Activated B cell treated with CpG ODN at 0.5 μM for 24 hours (primary cell): ENCODE data around the gene VAC14. TPM values are rescaled to one million over a fixed set of nuclear protein-coding genes. Genes with fewer than 3 reads are reported as not detected.

Experiments
- ATAC-seq: fragments of 200-7000 bp; cut with Tn5 transposase; one replicate; pipeline ENCODE4 v1.10.0; 2021; ENCODE audit warnings: low read depth, mild to moderate bottlenecking, moderate library complexity
- CTCF ChIA-PET: fragments of 350-600 bp; sonication (Branson Sonifier 250); formaldehyde crosslinking; loops from one replicate; lab custom pipeline; 2021; ENCODE audit warnings: antibody characterized with exemption; lab: Charles Lee
- POLR2A ChIA-PET: fragments of 350-600 bp; sonication (Branson Sonifier 250); formaldehyde crosslinking; loops from one replicate; lab custom pipeline; 2021; ENCODE audit warnings: antibody characterized with exemption; lab: Charles Lee
- DNase-seq: peaks from one replicate; pipeline ENCODE4 v3.0.0; 2022
- H3K27ac Mint-ChIP-seq: one replicate; pipeline ENCODE4 v1.8.0; 2020; ENCODE audit warnings: mixed read lengths
- H3K27me3 Mint-ChIP-seq: one replicate; pipeline ENCODE4 v1.8.0; 2021; ENCODE audit warnings: mixed read lengths
- H3K36me3 Mint-ChIP-seq: one replicate; pipeline ENCODE4 v1.8.0; 2021; ENCODE audit warnings: low read depth, mixed read lengths
- H3K4me1 Mint-ChIP-seq: one replicate; pipeline ENCODE4 v1.8.0; 2021; ENCODE audit warnings: mixed read lengths
- H3K4me3 Mint-ChIP-seq: one replicate; pipeline ENCODE4 v1.8.0; 2020; ENCODE audit warnings: mild to moderate bottlenecking, mixed read lengths
- H3K9me3 Mint-ChIP-seq: one replicate; pipeline ENCODE4 v1.8.0; 2020; ENCODE audit warnings: mixed read lengths
- intact Hi-C: fragments of 100-400 bp; cut with micrococcal nuclease; formaldehyde crosslinking; loops from one replicate; pipeline ENCODE4 v1.15.1; 2024
- total RNA-seq: library from RNA; stranded (reverse); gene quantifications from 2 replicates; pipeline ENCODE4 v1.2.3, GENCODE V29; 2022
- TF ChIP-seq, protein P1 (sequence below): fragments of 200-600 bp; IDR thresholded peaks from one replicate; pipeline ENCODE4 v1.8.0; 2022; ENCODE audit warnings: antibody characterized with exemption, mild to moderate bottlenecking

VAC14 gene
- total RNA-seq, 1 donor from 2014 or later = 53.4 TPM

DNA sequence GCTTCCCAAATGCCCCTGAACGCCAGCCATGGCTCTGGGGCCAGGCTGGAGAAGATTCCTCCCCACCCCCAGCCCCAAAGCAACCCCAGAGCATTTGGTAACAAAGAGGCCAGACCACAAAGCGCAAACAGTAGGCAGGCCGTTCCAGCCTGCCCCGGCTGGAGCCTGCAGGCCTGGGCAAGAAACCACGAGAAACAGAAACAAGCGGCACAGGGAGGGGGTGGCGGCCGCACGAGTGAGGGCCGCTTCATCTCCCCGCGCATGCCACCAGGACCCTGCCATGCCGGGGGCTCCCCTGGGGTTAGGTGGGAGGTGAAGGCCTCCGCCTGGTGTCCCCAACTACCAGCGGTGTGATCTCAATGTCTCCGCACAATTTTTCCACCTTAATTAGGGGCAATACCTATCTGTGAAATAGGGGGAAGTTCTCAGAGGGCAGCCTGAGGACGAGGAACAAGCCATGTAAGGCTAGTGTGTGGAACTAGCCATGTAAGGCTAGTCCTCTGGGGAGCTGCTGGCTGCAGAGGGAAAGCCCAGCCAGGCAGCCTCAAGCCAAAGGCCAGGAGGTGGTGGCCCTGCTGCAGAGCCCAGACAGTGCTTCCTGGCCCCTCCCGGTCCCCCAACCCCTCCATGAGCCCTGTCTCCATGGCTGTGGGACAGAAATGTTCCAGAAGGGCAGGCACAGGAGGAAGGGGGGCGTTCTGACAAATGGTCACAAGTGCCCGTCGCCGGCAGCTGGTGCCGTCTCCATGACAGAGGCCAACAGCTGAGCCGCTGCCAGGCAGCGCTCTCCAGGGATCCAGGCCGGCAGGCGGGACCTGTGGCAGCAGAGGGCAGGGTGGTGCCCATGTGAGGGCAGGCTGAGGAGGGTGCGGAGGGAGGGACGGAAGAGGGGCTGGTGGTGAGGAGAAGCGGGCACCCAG, 100.6 kb downstream of the VAC14 start:
- Mint-ChIP-seq H3K4me1 (no peaks in the 10 kb centered on the region), H3K9me3 (no peaks in the 10 kb centered on the region), H3K36me3 (peaks cover 29% of the 10 kb centered on the region), H3K27me3 (no peaks in the 10 kb centered on the region), H3K27ac (no peak overlapping the region), H3K4me3 (no peak overlapping the region)
- POLR2A ChIA-PET = no interaction called here
- TF ChIP-seq, protein P1, sequence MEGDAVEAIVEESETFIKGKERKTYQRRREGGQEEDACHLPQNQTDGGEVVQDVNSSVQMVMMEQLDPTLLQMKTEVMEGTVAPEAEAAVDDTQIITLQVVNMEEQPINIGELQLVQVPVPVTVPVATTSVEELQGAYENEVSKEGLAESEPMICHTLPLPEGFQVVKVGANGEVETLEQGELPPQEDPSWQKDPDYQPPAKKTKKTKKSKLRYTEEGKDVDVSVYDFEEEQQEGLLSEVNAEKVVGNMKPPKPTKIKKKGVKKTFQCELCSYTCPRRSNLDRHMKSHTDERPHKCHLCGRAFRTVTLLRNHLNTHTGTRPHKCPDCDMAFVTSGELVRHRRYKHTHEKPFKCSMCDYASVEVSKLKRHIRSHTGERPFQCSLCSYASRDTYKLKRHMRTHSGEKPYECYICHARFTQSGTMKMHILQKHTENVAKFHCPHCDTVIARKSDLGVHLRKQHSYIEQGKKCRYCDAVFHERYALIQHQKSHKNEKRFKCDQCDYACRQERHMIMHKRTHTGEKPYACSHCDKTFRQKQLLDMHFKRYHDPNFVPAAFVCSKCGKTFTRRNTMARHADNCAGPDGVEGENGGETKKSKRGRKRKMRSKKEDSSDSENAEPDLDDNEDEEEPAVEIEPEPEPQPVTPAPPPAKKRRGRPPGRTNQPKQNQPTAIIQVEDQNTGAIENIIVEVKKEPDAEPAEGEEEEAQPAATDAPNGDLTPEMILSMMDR = no peak
- no peak for ATAC-seq
- CTCF ChIA-PET = no interaction called here
- intact Hi-C loops = no loop called here
- DNase-seq = no peak

DNA sequence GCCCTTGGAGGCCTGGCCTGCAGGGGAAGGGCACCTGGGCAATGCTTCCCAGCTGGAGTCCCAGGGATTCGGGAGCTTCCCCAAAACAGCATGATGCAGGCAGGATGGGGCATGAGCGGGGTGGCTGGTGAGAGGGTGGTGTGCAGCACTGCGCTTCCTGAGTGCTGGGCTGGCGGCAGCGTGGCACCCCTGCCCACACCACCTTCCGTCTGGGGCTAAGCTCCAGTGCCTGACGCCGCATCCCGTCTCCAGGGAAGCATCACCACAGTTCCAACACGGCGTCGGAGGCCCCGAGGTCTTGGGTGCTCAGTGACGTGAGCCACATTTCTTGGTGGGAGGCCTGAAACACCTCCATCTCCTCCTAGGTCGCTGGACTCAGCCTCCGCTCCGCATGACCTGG, 101.3 kb downstream of the VAC14 start:
- no peak overlapping the region for H3K27ac Mint-ChIP-seq
- CTCF ChIA-PET = no interaction called here

DNA sequence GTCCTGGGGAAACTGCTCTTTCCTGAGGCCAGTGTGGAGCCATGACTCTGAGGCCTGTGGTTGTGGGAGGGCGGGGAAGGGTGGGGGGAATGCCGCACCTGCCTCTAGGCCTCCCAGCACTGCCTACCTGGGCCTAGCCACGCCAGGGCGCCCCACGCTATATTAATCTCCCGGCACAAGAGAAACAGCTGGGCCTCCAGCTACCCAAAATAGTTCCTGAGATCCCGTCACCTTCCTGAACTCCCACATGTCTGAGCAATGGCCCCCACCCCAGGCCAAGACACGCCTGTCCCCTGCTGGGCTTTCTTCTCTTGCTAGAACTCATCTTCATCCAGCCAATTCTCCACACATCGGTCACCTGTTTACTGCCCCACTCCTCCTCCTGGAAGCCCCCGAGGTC, 102.1 kb downstream of the VAC14 start:
- Mint-ChIP-seq H3K27ac (no peak overlapping the region), H3K36me3 (peaks cover 39% of the 10 kb centered on the region), H3K4me3 (no peak overlapping the region), H3K9me3 (no peaks in the 10 kb centered on the region), H3K27me3 (no peaks in the 10 kb centered on the region), H3K4me1 (no peaks in the 10 kb centered on the region)
- DNase-seq = no peak
- CTCF ChIA-PET = no interaction called here
- TF ChIP-seq, protein P1 = no peak
- POLR2A ChIA-PET = no interaction called here
- intact Hi-C loops = no loop called here
- no peak for ATAC-seq

More for the DNA sequence above, 101.3 kb downstream of the VAC14 start:
- POLR2A ChIA-PET = no interaction called here
- Mint-ChIP-seq H3K4me3 (no peak overlapping the region), H3K9me3 (no peaks in the 10 kb centered on the region), H3K27me3 (no peaks in the 10 kb centered on the region), H3K36me3 (peaks cover 32% of the 10 kb centered on the region), H3K4me1 (no peaks in the 10 kb centered on the region)
- ATAC-seq (no peak), DNase-seq (no peak)
- intact Hi-C loops = no loop called here
- TF ChIP-seq, protein P1 = no peak

DNA sequence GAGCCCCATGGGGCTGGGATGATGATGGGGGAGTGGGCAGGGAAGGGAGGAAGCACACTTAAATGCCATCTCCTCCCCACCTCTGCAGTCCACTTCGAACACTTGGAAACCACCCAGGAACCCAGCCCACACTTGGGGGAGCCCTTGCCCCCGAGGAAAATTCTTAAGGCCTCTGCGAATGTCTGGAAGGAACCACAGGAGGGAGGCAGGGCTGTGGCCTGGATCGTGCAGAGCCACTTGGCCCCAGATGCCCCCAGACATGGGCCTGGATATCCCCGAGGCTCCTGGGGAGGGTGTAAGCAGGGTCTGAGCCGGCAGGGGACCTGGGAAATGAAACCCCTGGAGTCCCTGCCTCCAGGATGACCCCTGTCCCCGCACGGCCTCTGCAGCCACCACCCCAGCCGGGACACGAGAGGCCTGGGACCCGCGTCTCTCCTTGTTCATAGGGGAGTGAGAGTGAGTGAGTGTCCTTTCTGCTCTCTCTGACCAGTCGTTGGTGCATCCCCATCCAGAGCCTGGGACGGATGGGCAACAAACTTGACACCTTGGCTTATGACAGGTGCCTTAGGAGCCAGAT, 103.3 kb downstream of the VAC14 start:
- TF ChIP-seq, protein P1 = no peak
- peaks cover 42% of the 10 kb centered on the region for H3K36me3 Mint-ChIP-seq
- H3K27me3 Mint-ChIP-seq = no peaks in the 10 kb centered on the region
- intact Hi-C loops = no loop called here
- POLR2A ChIA-PET = no interaction called here
- no peaks in the 10 kb centered on the region for H3K4me1 Mint-ChIP-seq
- H3K27ac Mint-ChIP-seq = no peak overlapping the region
- H3K4me3 Mint-ChIP-seq = no peak overlapping the region
- H3K9me3 Mint-ChIP-seq = no peaks in the 10 kb centered on the region
- CTCF ChIA-PET = no interaction called here
- ATAC-seq = no peak
- DNase-seq = no peak

DNA sequence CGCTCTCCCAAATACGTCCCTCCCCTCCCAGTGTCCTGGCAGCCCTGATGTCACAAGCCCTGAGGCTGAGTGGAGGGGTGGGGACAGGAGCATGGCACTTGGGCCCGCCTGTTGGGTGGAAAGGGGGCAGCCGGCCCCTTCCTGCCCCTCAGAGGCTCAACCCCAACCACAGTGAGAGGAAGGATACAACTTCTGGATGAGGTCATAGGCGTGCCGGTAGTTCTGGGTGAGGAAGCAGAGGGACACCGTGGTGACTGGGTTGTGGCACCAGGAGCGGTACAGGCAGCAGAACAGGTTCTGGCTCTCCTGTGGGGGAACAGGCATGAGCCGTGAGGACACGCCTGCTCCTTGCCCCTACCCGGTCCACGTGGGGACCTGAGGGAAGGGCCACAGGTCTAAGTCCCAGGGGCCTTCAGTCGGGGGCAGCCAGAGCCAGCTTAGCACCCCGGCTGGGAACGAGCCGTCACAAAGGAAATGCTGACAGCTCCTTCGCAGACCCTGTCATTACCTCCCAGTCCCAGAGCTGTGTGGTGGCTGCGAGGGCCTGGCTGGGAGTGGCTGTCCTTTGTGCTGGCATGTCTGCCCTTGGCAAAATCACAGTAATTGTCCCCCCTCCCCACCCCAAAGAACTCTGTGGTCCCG, 103.9 kb downstream of the VAC14 start:
- peaks cover 42% of the 10 kb centered on the region for H3K36me3 Mint-ChIP-seq
- intact Hi-C loops = no loop called here
- H3K27ac Mint-ChIP-seq = no peak overlapping the region
- no peaks in the 10 kb centered on the region for H3K4me1 Mint-ChIP-seq
- TF ChIP-seq, protein P1 = no peak
- H3K27me3 Mint-ChIP-seq = no peaks in the 10 kb centered on the region
- no peaks in the 10 kb centered on the region for H3K9me3 Mint-ChIP-seq
- no peak for DNase-seq
- POLR2A ChIA-PET = no interaction called here
- H3K4me3 Mint-ChIP-seq = no peak overlapping the region
- CTCF ChIA-PET = no interaction called here
- ATAC-seq = no peak
